Measurements from ENCODE around the gene CCR6.
"Not testable (repeated sequence)": the region's sequence is repeated elsewhere in the genome, so short reads cannot be mapped to it uniquely, and the experiment has no call there.

CCR6 gene

DNA sequence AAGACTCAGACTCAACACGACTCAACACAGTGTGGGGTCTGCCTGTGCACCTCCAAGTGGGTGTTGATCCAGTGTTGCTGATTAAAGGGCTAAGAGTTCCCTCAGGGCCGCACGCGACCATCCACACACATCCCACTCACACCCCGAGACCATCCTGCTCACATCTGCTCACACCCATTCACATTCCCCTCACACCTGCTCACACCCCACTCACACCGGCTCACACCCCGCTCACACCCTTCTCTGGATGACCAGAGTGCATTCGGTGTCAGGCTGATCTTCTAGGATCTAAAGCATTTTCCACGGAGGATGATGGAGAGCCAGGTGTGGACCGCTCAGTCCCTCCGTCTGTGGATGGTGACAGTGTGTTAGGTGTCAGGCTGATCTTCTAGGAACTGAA, 48.4 kb downstream of the CCR6 start:
- H3K27me3 ChIP-seq (ENCODE audit: insufficient read depth, poor library complexity, severe bottlenecking); DNase-seq (ENCODE audit: low read depth in 1 of 2, low spot score in 1 of 2); H3K4me3 ChIP-seq (replicated peaks; ENCODE audit: insufficient read depth, low read length); H3K27ac ChIP-seq (replicated peaks): not testable (repeated sequence)

DNA sequence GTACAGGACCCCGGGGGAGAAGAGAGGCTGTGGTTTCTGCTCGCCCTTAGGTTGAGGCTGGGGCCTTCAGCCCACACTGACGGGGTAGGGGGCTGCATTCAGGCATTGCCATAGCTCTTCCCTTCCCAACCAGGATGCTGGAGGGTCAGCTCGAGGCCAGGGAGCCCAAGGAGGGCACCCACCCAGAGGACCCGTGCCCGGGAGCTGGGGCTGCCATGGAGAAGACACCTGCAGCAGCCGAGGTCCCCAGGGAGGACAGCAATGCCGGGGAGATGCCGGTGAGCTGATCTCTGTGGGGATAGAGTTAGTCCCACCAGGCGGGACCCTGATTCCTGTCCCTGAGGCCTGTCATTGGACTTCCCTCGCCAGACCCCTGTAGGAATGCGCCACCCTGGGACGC, 49.1 kb downstream of the CCR6 start:
- H3K27ac ChIP-seq (replicated peaks); DNase-seq (ENCODE audit: low read depth in 1 of 2, low spot score in 1 of 2); H3K4me3 ChIP-seq (replicated peaks; ENCODE audit: insufficient read depth, low read length); H3K27me3 ChIP-seq (ENCODE audit: insufficient read depth, poor library complexity, severe bottlenecking): not testable (repeated sequence)

DNA sequence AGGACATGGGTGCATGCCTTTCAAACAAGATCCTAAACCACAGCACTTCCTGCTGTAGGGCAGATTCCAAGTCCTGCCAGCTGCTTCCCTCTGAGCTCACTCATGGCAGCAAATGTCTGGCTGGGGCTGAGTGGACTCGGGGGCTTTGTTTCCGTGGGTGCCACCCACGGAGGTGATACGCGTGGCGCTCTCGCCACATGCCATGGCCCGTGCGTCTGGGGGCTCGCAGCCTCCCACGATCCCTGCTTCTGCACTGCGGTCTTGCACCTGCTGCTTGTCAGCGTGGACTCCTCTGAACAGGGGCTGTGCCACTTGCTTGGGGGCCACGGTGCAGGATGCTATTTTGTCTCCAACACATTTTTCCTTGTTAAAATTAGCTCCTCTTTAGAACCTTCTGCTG, 54.4 kb downstream of the CCR6 start:
- not testable (repeated sequence) for DNase-seq (ENCODE audit: low read depth in 1 of 2, low spot score in 1 of 2); H3K4me3 ChIP-seq (replicated peaks; ENCODE audit: insufficient read depth, low read length); H3K27ac ChIP-seq (replicated peaks); H3K27me3 ChIP-seq (ENCODE audit: insufficient read depth, poor library complexity, severe bottlenecking)

DNA sequence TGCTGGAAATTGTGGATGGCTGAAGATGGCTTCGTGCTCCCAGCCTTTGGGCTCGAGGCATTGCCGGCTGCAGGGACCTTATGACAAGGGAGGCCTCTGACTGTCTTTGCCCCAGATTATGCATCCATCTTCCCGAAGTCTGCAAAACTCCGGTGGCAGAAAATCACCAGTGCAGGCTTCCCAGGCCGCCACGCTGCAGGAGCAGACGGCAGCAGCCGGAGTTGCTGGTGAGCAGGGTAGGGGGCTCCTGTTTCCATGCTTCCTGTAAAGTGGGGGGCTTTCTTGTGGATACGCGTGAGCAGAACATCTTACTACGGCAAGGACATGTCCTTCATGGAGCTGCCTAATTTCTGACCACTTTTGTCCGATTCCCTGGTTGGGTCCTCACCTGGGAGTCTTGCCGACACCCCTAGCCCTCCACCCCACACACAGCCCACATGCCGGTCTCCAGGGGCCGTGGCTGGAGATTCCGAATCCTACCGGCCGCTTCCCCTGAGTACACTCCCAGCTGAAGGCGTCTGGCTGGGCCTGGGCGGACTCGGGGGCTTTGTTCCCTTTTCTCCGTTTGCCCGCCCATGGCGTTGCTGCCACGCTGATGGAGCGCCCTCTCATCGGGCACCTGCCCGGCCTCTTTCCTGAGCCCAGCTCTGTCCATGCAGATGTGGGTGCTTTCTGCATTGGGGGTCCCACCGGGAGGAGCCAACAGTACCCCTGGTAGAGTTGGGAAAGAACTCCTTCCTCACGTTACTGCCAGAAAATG, 56.2 kb downstream of the CCR6 start:
- DNase-seq (ENCODE audit: low read depth in 1 of 2, low spot score in 1 of 2); H3K27ac ChIP-seq (replicated peaks); H3K4me3 ChIP-seq (replicated peaks; ENCODE audit: insufficient read depth, low read length); H3K27me3 ChIP-seq (ENCODE audit: insufficient read depth, poor library complexity, severe bottlenecking): not testable (repeated sequence)

DNA sequence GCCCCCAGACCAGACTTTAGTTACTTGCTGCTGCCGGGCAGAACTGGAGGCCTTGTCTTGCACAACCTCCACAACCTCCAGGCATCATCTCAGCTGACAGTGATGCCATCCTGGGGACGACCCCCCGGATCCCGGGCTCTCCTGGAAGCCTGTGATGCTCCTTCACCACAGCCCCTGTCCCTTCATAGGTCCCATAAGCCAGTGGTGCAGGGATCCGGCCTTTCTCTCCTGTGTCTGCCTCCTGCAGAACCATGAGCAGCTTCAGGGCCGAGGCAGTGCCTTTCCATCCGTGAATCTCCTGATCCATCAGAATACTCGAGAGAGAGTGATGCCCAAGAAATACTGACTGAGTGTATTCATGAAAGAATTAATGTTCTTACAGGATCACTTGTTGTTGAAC, 57.2 kb downstream of the CCR6 start:
- DNase-seq (ENCODE audit: low read depth in 1 of 2, low spot score in 1 of 2); H3K27me3 ChIP-seq (ENCODE audit: insufficient read depth, poor library complexity, severe bottlenecking); H3K4me3 ChIP-seq (replicated peaks; ENCODE audit: insufficient read depth, low read length); H3K27ac ChIP-seq (replicated peaks): not testable (repeated sequence)

DNA sequence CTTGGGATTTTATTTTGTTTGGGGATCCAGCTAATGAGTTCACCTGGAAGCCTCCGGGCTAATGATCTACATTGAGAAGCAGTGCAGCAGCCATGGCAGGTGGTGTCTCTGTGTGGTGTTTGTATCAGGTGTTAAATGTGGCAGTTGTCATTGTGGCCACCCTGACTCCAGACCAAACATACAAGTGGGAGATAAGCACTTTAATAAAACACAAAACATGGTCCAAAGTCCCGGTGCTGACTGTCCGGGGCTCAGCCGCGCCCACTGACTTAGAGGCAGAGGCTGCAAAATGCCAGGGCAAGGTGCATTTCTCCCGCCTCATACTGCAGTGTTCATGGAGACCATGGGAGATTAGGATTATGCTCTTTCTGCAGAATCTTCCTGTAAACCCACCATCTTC, 58.5 kb downstream of the CCR6 start:
- H3K4me3 ChIP-seq (replicated peaks; ENCODE audit: insufficient read depth, low read length); H3K27ac ChIP-seq (replicated peaks); DNase-seq (ENCODE audit: low read depth in 1 of 2, low spot score in 1 of 2); H3K27me3 ChIP-seq (ENCODE audit: insufficient read depth, poor library complexity, severe bottlenecking): not testable (repeated sequence)

DNA sequence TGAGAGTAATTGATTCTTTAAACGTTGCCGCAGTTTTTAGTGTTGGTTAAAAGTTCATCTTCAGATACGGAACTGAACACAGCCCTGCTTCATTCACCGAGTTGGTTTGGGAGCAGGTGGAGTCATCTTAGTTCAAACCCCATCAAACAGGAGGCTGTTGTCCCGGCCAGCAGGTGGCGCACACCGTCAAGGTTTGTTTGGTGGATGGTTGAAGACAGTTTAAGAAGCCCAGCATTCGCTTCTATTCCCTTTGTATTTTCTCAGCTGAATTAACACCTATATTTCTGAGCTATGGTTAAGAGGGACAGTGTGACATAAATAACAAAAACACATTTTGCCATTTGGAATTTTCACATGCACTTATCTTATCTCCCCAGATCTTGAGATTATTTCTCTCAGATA, 60.0 kb downstream of the CCR6 start:
- H3K27me3 ChIP-seq (ENCODE audit: insufficient read depth, poor library complexity, severe bottlenecking); DNase-seq (ENCODE audit: low read depth in 1 of 2, low spot score in 1 of 2); H3K27ac ChIP-seq (replicated peaks); H3K4me3 ChIP-seq (replicated peaks; ENCODE audit: insufficient read depth, low read length): not testable (repeated sequence)

DNA sequence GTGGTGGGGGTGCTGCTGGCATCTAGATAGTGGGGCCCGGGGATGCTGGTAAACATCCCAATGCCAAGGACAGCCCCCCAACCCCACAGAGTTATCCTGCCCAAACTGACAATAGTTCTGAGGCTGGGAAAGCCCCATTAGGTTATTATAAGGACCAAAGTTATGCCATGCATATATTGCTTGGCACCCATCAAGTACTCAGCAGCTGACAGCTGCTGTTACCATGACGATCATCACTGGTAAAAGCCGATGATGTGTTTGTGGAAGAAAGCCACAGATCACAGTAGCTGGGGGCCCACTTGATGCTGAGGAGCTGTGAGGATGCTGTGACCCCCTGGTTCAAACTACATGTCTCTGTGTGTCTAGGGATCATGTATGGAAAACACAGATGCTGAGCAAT, 62.2 kb downstream of the CCR6 start:
- DNase-seq (ENCODE audit: low read depth in 1 of 2, low spot score in 1 of 2); H3K27ac ChIP-seq (replicated peaks); H3K4me3 ChIP-seq (replicated peaks; ENCODE audit: insufficient read depth, low read length): not testable (repeated sequence)

DNA sequence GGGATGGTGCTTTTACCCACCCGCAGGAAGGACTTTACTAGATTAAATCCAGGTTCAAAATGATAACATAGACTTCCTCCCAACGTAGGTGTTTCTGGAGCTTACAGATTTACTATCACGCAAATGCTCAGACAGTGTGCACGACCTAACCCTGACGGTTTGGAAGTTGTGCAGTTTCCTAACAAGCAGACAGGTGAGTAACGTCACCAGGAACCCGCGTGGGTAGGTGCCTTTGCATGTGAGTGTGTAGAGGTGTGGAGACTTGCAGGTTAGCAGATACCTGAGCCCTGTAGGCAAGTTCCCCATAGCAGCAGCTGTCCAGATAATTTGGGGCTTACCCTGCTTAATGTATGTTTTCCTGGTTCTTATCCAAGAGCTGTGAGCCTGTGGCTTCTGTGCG, 64.4 kb downstream of the CCR6 start:
- not testable (repeated sequence) for H3K27ac ChIP-seq (replicated peaks); H3K4me3 ChIP-seq (replicated peaks; ENCODE audit: insufficient read depth, low read length); DNase-seq (ENCODE audit: low read depth in 1 of 2, low spot score in 1 of 2); H3K27me3 ChIP-seq (ENCODE audit: insufficient read depth, poor library complexity, severe bottlenecking)

More for the DNA sequence above, 62.2 kb downstream of the CCR6 start:
- H3K27me3 ChIP-seq (ENCODE audit: insufficient read depth, poor library complexity, severe bottlenecking): not testable (repeated sequence)
